Measurements from ENCODE around the gene VPS18. TPM values are rescaled to one million over a fixed set of nuclear protein-coding genes. Genes with fewer than 3 reads are reported as not detected.

The VPS18 gene
- total RNA-seq, 1 experiment from 2014 or later: 16.9 TPM

DNA sequence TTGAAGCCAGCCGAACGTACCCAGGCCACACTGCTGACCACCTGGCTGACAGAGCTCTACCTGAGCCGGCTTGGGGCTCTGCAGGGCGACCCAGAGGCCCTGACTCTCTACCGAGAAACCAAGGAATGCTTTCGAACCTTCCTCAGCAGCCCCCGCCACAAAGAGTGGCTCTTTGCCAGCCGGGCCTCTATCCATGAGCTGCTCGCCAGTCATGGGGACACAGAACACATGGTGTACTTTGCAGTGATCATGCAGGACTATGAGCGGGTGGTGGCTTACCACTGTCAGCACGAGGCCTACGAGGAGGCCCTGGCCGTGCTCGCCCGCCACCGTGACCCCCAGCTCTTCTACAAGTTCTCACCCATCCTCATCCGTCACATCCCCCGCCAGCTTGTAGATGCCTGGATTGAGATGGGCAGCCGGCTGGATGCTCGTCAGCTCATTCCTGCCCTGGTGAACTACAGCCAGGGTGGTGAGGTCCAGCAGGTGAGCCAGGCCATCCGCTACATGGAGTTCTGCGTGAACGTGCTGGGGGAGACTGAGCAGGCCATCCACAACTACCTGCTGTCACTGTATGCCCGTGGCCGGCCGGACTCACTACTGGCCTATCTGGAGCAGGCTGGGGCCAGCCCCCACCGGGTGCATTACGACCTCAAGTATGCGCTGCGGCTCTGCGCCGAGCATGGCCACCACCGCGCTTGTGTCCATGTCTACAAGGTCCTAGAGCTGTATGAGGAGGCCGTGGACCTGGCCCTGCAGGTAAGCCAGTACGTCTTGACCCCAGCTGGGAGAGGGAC is 6.2 kb downstream of the VPS18 start:
- H3K9ac ChIP-seq (ENCODE audit: low read length): no peak overlapping the region
- no peaks in the 10 kb centered on the region for H3K9me3 ChIP-seq (ENCODE audit: control insufficient read depth in 1 of 2, insufficient read depth in 1 of 2, low read depth in 1 of 2, low read length in 2 of 2)
- CTCF ChIA-PET: no interaction called here
- POLR2A ChIA-PET: no interaction called here
- H2AFZ ChIP-seq (ENCODE audit: low read depth, low read length, poor library complexity, severe bottlenecking): no peak overlapping the region
- H3K79me2 ChIP-seq (ENCODE audit: insufficient read depth, low read length): peaks cover 10% of the 10 kb centered on the region
- H3K9me2 ChIP-seq (ENCODE audit: insufficient read depth): no peaks in the 10 kb centered on the region
- no peaks in the 10 kb centered on the region for H4K20me1 ChIP-seq (ENCODE audit: insufficient read depth)
- BruUV-seq (replicated peaks): no TSS peak
- H3K27ac ChIP-seq (ENCODE audit: low read depth, low read length): no peak overlapping the region; the same call in 1 of the 2 replicates
- no peak for TF ChIP-seq SIN3A (IDR thresholded peaks at IDR 0.05; ENCODE audit: low read depth)
- no peak for ATAC-seq
- no peak for DNase-seq (ENCODE audit: low read depth, low spot score)
- H3K27me3 ChIP-seq (ENCODE audit: insufficient read depth, low read length): no peaks in the 10 kb centered on the region
- H3K4me1 ChIP-seq (ENCODE audit: control insufficient read depth in 1 of 2, insufficient read depth in 2 of 2, low read length in 2 of 2): peaks cover 12 to 20% of the 10 kb centered on the region in 2 experiments
- no peak overlapping the region for H3K4me2 ChIP-seq (ENCODE audit: low read length)
- RAD21 ChIA-PET (ENCODE audit: low non-redundant PET in 1 of 2, low total read pairs in 2 of 2, uncharacterized antibody in 2 of 2, unreplicated experiment in 2 of 2): no interaction called here
- intact Hi-C loops (cut with micrococcal nuclease): no loop called here
- peaks cover 14% of the 10 kb centered on the region in 2 experiments; a peak in 3 of 4 replicates for H3K36me3 ChIP-seq (ENCODE audit: control insufficient read depth in 1 of 2, insufficient read depth in 2 of 2, low read length in 2 of 2)
- no peak overlapping the region for H3K4me3 ChIP-seq (replicated peaks in 1 of 2; ENCODE audit: low read depth in 1 of 2, low read length in 2 of 2)

DNA sequence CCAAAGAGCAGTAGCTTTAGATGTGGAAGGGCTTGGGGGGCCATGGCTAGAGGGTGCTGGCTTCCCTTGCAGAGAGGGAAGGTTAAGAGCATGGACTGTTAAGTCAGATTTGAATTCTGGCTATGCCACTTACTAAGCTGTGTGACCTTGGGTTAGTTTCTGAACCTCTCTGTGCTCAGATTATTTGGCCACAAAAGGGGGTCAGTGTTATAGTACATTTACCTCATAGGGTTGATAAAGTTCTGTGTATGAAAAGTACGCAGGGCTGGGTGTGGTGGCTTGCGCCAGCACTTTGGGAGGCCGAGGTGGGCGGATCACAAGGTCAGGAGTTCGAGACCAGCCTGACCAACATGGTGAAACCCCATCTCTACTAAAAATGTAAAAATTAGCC is 6.8 kb downstream of the VPS18 start:
- Histone ChIP-seq H3K9me2 (ENCODE audit: insufficient read depth) (no peaks in the 10 kb centered on the region), H3K4me1 (ENCODE audit: control insufficient read depth in 1 of 2, insufficient read depth in 2 of 2, low read length in 2 of 2) (peaks cover 15 to 21% of the 10 kb centered on the region in 2 experiments), H3K4me3 (replicated peaks in 1 of 2; ENCODE audit: low read depth in 1 of 2, low read length in 2 of 2) (no peak overlapping the region), H3K36me3 (ENCODE audit: control insufficient read depth in 1 of 2, insufficient read depth in 2 of 2, low read length in 2 of 2) (peaks cover 14% of the 10 kb centered on the region in 2 experiments; a peak in 3 of 4 replicates), H3K79me2 (ENCODE audit: insufficient read depth, low read length) (peaks cover 4% of the 10 kb centered on the region), H3K9me3 (ENCODE audit: control insufficient read depth in 1 of 2, insufficient read depth in 1 of 2, low read depth in 1 of 2, low read length in 2 of 2) (no peaks in the 10 kb centered on the region), H2AFZ (ENCODE audit: low read depth, low read length, poor library complexity, severe bottlenecking) (no peak overlapping the region), H3K27me3 (ENCODE audit: insufficient read depth, low read length) (no peaks in the 10 kb centered on the region), H3K27ac (ENCODE audit: low read depth, low read length) (no peak overlapping the region), H3K9ac (ENCODE audit: low read length) (no peak overlapping the region), H4K20me1 (ENCODE audit: insufficient read depth) (no peaks in the 10 kb centered on the region), H3K4me2 (ENCODE audit: low read length) (no peak overlapping the region)
- ATAC-seq (no peak), DNase-seq (ENCODE audit: low read depth, low spot score) (no peak)
- CTCF ChIA-PET: no interaction called here
- RAD21 ChIA-PET (ENCODE audit: low non-redundant PET in 1 of 2, low total read pairs in 2 of 2, uncharacterized antibody in 2 of 2, unreplicated experiment in 2 of 2): no interaction called here
- POLR2A ChIA-PET: no interaction called here
- no TSS peak for BruUV-seq (replicated peaks)
- intact Hi-C loops (cut with micrococcal nuclease): no loop called here
- TF ChIP-seq SIN3A (IDR thresholded peaks at IDR 0.05; ENCODE audit: low read depth) (no peak), RAD21 (IDR thresholded peaks at IDR 0.05; ENCODE audit: low read depth) (no peak), ELF1 (IDR thresholded peaks at IDR 0.05; ENCODE audit: borderline replicate concordance, low read depth) (no peak), JUND (IDR thresholded peaks at IDR 0.05) (no peak), FOSL1 (IDR thresholded peaks at IDR 0.05; ENCODE audit: low read depth) (no peak), CEBPB (IDR thresholded peaks at IDR 0.05; ENCODE audit: low read depth) (no peak), ZNF274 (IDR thresholded peaks at IDR 0.05; ENCODE audit: low read depth, low read length) (no peak), CTCF (IDR thresholded peaks at IDR 0.05 in 2 of 3, conservative IDR thresholded peaks at IDR 0.05 in 1 of 3; ENCODE audit: borderline replicate concordance in 1 of 3, insufficient read depth in 1 of 3, low read depth in 2 of 3, low read length in 2 of 3) (no peak), ZBTB33 (IDR thresholded peaks at IDR 0.05; ENCODE audit: extremely low read depth, insufficient replicate concordance, low read length) (no peak), TCF7L2 (IDR thresholded peaks at IDR 0.05; ENCODE audit: borderline replicate concordance, extremely low read depth, insufficient read depth, insufficient read length) (no peak)
- TF ChIP-seq, protein P1, sequence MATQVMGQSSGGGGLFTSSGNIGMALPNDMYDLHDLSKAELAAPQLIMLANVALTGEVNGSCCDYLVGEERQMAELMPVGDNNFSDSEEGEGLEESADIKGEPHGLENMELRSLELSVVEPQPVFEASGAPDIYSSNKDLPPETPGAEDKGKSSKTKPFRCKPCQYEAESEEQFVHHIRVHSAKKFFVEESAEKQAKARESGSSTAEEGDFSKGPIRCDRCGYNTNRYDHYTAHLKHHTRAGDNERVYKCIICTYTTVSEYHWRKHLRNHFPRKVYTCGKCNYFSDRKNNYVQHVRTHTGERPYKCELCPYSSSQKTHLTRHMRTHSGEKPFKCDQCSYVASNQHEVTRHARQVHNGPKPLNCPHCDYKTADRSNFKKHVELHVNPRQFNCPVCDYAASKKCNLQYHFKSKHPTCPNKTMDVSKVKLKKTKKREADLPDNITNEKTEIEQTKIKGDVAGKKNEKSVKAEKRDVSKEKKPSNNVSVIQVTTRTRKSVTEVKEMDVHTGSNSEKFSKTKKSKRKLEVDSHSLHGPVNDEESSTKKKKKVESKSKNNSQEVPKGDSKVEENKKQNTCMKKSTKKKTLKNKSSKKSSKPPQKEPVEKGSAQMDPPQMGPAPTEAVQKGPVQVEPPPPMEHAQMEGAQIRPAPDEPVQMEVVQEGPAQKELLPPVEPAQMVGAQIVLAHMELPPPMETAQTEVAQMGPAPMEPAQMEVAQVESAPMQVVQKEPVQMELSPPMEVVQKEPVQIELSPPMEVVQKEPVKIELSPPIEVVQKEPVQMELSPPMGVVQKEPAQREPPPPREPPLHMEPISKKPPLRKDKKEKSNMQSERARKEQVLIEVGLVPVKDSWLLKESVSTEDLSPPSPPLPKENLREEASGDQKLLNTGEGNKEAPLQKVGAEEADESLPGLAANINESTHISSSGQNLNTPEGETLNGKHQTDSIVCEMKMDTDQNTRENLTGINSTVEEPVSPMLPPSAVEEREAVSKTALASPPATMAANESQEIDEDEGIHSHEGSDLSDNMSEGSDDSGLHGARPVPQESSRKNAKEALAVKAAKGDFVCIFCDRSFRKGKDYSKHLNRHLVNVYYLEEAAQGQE (IDR thresholded peaks at IDR 0.05; ENCODE audit: low read depth): no peak

Measured in HCT116 (cell line).